Measurements from ENCODE around the gene FLAD1.

FLAD1 gene

GRCh38 chr1:155038602-155039307, 55.6 kb downstream of the FLAD1 start:
- no peak for DNase-seq (ENCODE audit: low read depth)

DNA sequence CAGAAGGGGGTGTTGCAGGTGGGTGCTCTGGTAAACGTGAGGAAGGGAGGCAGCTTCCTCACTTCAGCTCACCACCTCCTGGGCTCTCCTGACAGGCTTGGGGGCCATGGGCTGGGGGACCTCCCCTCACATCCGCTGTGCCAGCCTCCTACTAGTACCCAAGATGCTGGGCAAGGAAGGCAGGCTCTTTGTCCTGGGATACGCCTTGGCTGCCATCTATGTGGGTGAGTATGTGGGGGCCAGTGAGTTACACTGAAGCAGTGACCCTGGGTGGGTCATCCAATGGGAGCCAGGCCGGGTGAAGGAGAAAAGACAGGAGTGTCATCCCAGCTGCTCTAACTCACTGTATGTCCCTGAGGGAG, 56.1 kb downstream of the FLAD1 start:
- DNase-seq (ENCODE audit: low read depth): no peak

- no peak for DNase-seq (ENCODE audit: low read depth)
These were observed 57.4 kb downstream of the FLAD1 start for GRCh38 chr1:155040358-155041093.
